Activated T-helper 17 cell treated with anti-CD3 and anti-CD28 coated beads, Interleukin-2, amount 50 U/mL, for 72 hours (primary cell): ENCODE measurements around the gene DGKI. TPM values are rescaled to one million over a fixed set of nuclear protein-coding genes. Genes with fewer than 3 reads are reported as not detected.

ENCODE experiments used
- ATAC-seq: fragments of 150-1000 bp; cut with Tn5 transposase; replicated peaks from 2 replicates; pipeline ENCODE4 v1.10.0; 2021; ENCODE audit warnings: mild to moderate bottlenecking, moderate library complexity
- H3K27ac Mint-ChIP-seq: one replicate; pipeline ENCODE4 v1.8.0; 2022; ENCODE audit warnings: mixed read lengths
- H3K27me3 Mint-ChIP-seq: one replicate; pipeline ENCODE4 v1.8.0; 2022; ENCODE audit warnings: mixed read lengths
- H3K36me3 Mint-ChIP-seq: one replicate; pipeline ENCODE4 v1.8.0; 2022; ENCODE audit warnings: low read depth, mild to moderate bottlenecking, mixed read lengths
- H3K4me1 Mint-ChIP-seq: one replicate; pipeline ENCODE4 v1.8.0; 2022; ENCODE audit warnings: mixed read lengths
- H3K4me3 Mint-ChIP-seq: one replicate; pipeline ENCODE4 v1.8.0; 2022; ENCODE audit warnings: mild to moderate bottlenecking, mixed read lengths
- H3K9me3 Mint-ChIP-seq: one replicate; pipeline ENCODE4 v1.8.0; 2022; ENCODE audit warnings: mixed read lengths
- total RNA-seq, 2 donors: library from RNA; stranded (reverse); gene quantifications; one replicate each; pipeline ENCODE4 v1.2.3, GENCODE V29; 2022

DGKI gene
- total RNA-seq, 2 donors from 2014 or later, result 2.0 to 9.2 TPM

DNA sequence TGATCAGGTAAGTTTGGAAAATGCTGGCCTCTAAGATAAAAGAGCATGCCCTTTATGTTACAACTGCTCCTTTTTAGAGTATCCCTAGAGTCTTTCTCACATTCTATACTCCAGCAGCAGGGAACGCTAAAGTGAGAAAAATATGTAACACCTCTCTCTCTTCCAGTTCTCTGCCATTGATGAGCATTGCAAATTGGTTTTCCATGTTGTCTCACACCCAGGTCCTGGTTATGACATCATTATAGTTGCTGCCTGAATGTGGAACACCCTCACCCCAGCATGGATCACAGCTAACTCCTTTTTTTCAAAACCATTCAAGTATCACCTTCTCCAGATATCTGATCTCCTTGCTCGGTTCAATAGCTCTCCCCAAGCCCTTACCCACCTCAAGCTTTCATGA is 84.4 kb downstream of the DGKI start:
- peaks cover 29% of the 10 kb centered on the region for H3K27me3 Mint-ChIP-seq
- no peaks in the 10 kb centered on the region for H3K9me3 Mint-ChIP-seq
- no peak overlapping the region for H3K4me3 Mint-ChIP-seq
- H3K4me1 Mint-ChIP-seq, result no peaks in the 10 kb centered on the region
- no peak overlapping the region for H3K27ac Mint-ChIP-seq
- no peaks in the 10 kb centered on the region for H3K36me3 Mint-ChIP-seq
- no peak for ATAC-seq

GRCh38 chr7:137760111-137760510 is 86.7 kb downstream of the DGKI start:
- no peaks in the 10 kb centered on the region for H3K4me1 Mint-ChIP-seq
- no peak overlapping the region for H3K4me3 Mint-ChIP-seq
- peaks cover 29% of the 10 kb centered on the region for H3K27me3 Mint-ChIP-seq
- no peaks in the 10 kb centered on the region for H3K36me3 Mint-ChIP-seq
- H3K27ac Mint-ChIP-seq, result no peak overlapping the region
- H3K9me3 Mint-ChIP-seq, result no peaks in the 10 kb centered on the region
- ATAC-seq, result no peak

- no peak for ATAC-seq
- Mint-ChIP-seq H3K27ac (no peak overlapping the region), H3K27me3 (peaks cover 32% of the 10 kb centered on the region), H3K9me3 (no peaks in the 10 kb centered on the region), H3K36me3 (no peaks in the 10 kb centered on the region), H3K4me3 (no peak overlapping the region), H3K4me1 (no peaks in the 10 kb centered on the region)
Measured at GRCh38 chr7:137757146-137757925, 89.4 kb downstream of the DGKI start.

- no peak overlapping the region for H3K27ac Mint-ChIP-seq
Measured at GRCh38 chr7:137755846-137756651, 90.7 kb downstream of the DGKI start.

DNA sequence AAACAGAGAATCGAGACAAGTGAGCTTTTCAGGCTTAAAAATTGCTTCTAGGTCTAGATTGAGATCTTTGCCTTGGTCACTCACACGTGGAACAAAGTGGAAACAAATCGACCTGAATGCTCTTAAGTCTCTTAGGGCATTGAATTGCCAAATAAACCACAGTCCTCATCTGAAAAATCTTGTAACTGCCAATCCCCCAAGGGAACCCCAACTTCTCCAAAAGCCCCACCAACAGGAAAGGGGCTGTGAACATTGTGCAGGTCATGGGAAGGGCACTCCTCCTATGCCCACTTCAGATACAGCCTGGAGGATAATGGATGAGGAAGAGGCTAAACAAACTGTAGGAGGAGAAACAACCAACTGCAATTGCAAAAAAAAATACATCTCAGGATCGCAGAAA is 91.3 kb downstream of the DGKI start:
- Mint-ChIP-seq H3K4me3 (no peak overlapping the region), H3K36me3 (no peaks in the 10 kb centered on the region)
- ATAC-seq, result no peak

More at GRCh38 chr7:137755846-137756651, 90.7 kb downstream of the DGKI start:
- Mint-ChIP-seq H3K9me3 (no peaks in the 10 kb centered on the region), H3K4me1 (no peaks in the 10 kb centered on the region), H3K27me3 (peaks cover 31% of the 10 kb centered on the region), H3K36me3 (no peaks in the 10 kb centered on the region), H3K4me3 (no peak overlapping the region)
- ATAC-seq, result no peak

DNA sequence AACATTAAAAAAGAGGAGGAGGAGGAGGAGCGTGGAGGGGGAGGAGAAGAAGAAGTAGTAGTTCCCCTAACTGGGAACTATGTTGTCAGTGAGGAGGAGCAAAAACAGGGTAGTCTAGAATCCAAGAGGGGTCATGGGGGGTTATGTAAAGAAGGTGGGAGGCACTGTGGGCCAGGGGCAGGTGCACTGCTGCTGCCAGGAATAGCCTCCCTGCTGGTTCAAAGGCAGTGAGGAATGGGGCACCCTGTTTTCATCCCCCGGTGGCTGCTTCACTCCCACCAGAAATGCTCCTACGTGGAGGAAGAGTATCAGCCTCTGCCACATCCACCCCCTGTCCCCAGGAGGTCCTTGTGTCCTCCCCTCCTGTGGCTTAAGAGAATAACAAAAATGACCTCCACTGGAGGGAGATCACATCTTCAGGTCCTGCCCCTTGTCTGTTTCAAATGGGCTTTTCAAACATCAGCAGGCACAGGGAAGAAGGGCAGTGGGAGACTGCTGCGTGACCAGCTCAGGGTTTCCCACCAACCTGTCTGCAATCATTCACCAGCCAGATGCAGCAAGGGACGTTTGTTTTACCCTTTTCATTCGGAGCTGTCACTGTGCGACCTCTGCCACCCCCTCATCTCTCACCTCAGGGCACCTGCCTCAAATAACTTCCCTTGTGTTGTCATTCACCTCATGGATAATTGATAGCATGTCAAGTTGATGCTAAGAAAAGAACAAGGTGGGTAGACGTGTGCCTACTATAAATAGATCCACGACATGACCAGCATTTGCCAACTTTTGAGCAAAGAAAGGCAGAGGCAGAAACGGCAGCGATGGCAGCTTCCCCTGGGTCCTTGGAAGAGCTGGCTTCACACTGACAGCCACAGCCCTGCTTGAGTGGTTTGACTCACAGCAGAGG is 92.6 kb downstream of the DGKI start:
- no peaks in the 10 kb centered on the region for H3K9me3 Mint-ChIP-seq
- H3K27ac Mint-ChIP-seq, result no peak overlapping the region
- H3K27me3 Mint-ChIP-seq, result peaks cover 30% of the 10 kb centered on the region
- no peak overlapping the region for H3K4me3 Mint-ChIP-seq
- H3K4me1 Mint-ChIP-seq, result no peaks in the 10 kb centered on the region
- no peak for ATAC-seq
- no peaks in the 10 kb centered on the region for H3K36me3 Mint-ChIP-seq

More for the DNA sequence above, 91.3 kb downstream of the DGKI start:
- no peaks in the 10 kb centered on the region for H3K4me1 Mint-ChIP-seq
- no peaks in the 10 kb centered on the region for H3K9me3 Mint-ChIP-seq
- H3K27me3 Mint-ChIP-seq, result peaks cover 27% of the 10 kb centered on the region
- no peak overlapping the region for H3K27ac Mint-ChIP-seq

GRCh38 chr7:137753575-137753947 is 93.2 kb downstream of the DGKI start:
- Mint-ChIP-seq H3K36me3 (no peaks in the 10 kb centered on the region), H3K9me3 (no peaks in the 10 kb centered on the region), H3K27ac (no peak overlapping the region), H3K4me1 (no peaks in the 10 kb centered on the region), H3K4me3 (no peak overlapping the region), H3K27me3 (peaks cover 31% of the 10 kb centered on the region)
- no peak for ATAC-seq

DNA sequence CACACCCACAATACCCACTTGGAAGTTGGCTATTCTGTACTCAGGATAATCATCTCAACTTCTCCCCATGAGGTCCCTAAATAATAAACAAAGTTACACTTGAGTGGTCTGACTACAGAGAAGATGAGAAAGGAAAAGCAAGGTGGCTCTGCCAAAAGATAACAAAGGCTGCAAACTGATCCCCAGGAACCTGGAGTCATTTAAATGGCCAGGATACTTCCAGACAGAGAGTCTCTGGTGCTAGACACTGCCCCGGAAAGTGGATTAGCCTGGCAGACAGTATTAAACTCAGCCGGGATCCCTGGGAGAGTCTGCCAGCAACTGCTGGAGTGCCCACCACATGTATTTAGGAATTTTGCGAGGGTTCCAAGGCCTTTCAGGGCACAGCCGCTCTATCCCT is 93.7 kb downstream of the DGKI start:
- no peaks in the 10 kb centered on the region for H3K36me3 Mint-ChIP-seq
- H3K27me3 Mint-ChIP-seq, result peaks cover 31% of the 10 kb centered on the region
- H3K9me3 Mint-ChIP-seq, result no peaks in the 10 kb centered on the region
- no peak overlapping the region for H3K4me3 Mint-ChIP-seq
- ATAC-seq, result no peak
- no peak overlapping the region for H3K27ac Mint-ChIP-seq
- H3K4me1 Mint-ChIP-seq, result no peaks in the 10 kb centered on the region

GRCh38 chr7:137751361-137752009 is 95.3 kb downstream of the DGKI start:
- Mint-ChIP-seq H3K9me3 (no peaks in the 10 kb centered on the region), H3K4me3 (no peak overlapping the region), H3K4me1 (no peaks in the 10 kb centered on the region), H3K27ac (no peak overlapping the region), H3K36me3 (no peaks in the 10 kb centered on the region), H3K27me3 (peaks cover 24% of the 10 kb centered on the region)
- ATAC-seq, result no peak

DNA sequence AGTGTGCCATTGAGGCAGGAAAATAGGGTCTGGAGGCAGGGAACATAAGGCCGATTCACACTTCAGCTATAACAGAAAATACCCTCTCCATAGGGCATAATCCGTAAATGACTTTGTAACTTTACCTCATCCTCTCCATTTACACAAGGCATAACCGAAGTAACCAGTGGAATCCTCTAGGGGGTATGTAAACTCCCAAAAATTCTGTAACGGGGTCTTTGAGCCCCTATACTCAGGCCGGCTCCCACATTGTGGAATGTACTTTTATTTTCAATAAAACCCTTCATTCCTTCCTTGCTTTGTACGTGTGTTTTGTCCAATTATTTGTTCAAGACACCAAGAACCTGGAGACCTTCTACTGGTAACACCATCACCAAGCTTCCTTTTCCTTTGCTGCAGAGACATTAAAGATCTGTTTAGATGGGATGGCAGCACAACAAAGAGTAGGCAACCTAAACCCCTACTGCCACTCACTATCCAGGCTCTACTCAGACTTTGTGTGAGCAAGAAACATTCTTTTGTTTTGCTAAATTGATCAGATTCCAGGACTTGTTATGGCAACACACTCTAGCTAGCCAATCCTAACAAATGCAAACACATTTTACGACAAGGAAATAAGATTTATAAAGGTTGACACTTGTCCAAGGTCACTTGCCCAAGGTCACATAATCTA is 99.3 kb downstream of the DGKI start:
- H3K4me1 Mint-ChIP-seq, result no peaks in the 10 kb centered on the region
- H3K4me3 Mint-ChIP-seq, result no peak overlapping the region
- no peaks in the 10 kb centered on the region for H3K9me3 Mint-ChIP-seq
- peaks cover 14% of the 10 kb centered on the region for H3K27me3 Mint-ChIP-seq
- no peak overlapping the region for H3K27ac Mint-ChIP-seq
- ATAC-seq, result no peak
- no peaks in the 10 kb centered on the region for H3K36me3 Mint-ChIP-seq

DNA sequence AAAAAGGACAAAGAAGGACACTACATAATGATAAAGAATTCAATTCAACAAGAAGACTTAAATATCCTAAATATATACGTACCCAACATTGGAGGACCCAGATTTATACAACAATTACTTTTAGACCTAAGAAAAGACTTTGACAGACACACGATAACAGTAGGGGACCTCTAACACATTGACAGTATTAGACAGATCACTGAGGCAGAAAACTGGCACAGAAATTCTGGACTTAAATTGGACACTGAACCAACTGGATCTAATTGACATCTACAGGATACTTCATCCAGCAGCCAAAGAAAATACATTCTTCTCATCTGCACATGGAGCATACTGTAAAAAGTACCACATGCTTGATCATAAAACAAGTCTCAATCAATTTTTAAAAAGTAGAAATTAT is 103.8 kb downstream of the DGKI start:
- Mint-ChIP-seq H3K27me3 (peaks cover 16% of the 10 kb centered on the region), H3K4me1 (no peaks in the 10 kb centered on the region), H3K36me3 (no peaks in the 10 kb centered on the region), H3K4me3 (no peak overlapping the region), H3K9me3 (no peaks in the 10 kb centered on the region), H3K27ac (no peak overlapping the region)
- no peak for ATAC-seq

DNA sequence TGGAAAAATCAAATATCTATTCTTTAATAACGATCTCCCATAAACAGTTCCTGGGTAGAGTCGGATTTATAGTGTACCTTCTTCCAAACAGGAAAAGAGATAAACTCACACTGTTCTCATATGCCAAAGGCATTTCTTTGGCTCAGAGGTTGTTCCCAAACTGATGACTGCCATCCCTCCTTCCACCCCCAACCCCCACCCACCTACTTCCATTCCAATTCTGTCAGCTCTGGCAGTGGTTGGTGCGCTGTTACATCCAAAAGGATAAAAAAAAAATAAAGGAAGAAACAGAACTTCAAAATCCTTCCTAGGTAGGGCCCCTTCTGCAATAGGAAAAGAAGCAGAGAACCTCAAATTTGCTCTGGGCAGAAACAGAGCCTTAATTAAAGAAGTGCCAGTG is 104.7 kb downstream of the DGKI start:
- peaks cover 16% of the 10 kb centered on the region for H3K27me3 Mint-ChIP-seq
- no peak overlapping the region for H3K4me3 Mint-ChIP-seq
- H3K4me1 Mint-ChIP-seq, result no peaks in the 10 kb centered on the region

GRCh38 chr7:137741443-137741842 is 105.3 kb downstream of the DGKI start:
- no peak overlapping the region for H3K4me3 Mint-ChIP-seq
- H3K9me3 Mint-ChIP-seq, result no peaks in the 10 kb centered on the region
- H3K36me3 Mint-ChIP-seq, result no peaks in the 10 kb centered on the region
- ATAC-seq, result no peak
- no peak overlapping the region for H3K27ac Mint-ChIP-seq
- peaks cover 17% of the 10 kb centered on the region for H3K27me3 Mint-ChIP-seq
- no peaks in the 10 kb centered on the region for H3K4me1 Mint-ChIP-seq

More for the DNA sequence above, 104.7 kb downstream of the DGKI start:
- no peaks in the 10 kb centered on the region for H3K9me3 Mint-ChIP-seq
- ATAC-seq, result no peak
- no peak overlapping the region for H3K27ac Mint-ChIP-seq
- no peaks in the 10 kb centered on the region for H3K36me3 Mint-ChIP-seq
